HG02852 (cell line): ENCODE measurements around the gene TRPV4.
"Not testable (repeated sequence)": the region's sequence is repeated elsewhere in the genome, so short reads cannot be mapped to it uniquely, and the experiment has no call there.

Source experiments
- ATAC-seq: cut with Tn5 transposase; IDR thresholded peaks from one replicate; pipeline ENCODE4 v1.9.1; 2021; ENCODE audit warnings: mild to moderate bottlenecking, moderate library complexity; ENCODE audit not compliant: unreplicated experiment

Gene TRPV4

GRCh38 chr12:109833307-109834189, at the start of gene TRPV4:
Gene TRPV4, minus strand, starts transcription at chr12:109833398. Its CDS starts 18,602 bp downstream, at chr12:109814796.
- ATAC-seq: no peak

DNA sequence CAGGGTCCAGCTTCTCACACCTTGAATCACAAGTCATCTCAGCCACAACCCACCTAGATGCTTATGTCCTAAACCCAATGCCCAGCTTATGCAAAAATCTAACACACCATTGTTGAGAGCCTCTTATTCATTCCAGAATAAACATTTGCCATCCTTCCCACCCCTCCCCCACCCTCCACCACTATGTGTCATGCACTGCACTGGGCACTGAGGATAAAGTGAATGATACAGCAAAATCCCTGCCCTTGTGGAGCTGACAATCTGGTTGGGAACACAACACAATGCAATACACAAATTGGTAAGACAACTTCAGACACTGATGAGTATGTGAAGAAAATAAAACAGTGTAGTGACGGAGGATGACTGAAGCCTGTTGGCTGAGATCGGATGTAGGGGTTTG, 48.6 kb upstream of the TRPV4 start:
- ATAC-seq: no peak

GRCh38 chr12:109880938-109881337, 47.7 kb upstream of the TRPV4 start:
- no peak for ATAC-seq

DNA sequence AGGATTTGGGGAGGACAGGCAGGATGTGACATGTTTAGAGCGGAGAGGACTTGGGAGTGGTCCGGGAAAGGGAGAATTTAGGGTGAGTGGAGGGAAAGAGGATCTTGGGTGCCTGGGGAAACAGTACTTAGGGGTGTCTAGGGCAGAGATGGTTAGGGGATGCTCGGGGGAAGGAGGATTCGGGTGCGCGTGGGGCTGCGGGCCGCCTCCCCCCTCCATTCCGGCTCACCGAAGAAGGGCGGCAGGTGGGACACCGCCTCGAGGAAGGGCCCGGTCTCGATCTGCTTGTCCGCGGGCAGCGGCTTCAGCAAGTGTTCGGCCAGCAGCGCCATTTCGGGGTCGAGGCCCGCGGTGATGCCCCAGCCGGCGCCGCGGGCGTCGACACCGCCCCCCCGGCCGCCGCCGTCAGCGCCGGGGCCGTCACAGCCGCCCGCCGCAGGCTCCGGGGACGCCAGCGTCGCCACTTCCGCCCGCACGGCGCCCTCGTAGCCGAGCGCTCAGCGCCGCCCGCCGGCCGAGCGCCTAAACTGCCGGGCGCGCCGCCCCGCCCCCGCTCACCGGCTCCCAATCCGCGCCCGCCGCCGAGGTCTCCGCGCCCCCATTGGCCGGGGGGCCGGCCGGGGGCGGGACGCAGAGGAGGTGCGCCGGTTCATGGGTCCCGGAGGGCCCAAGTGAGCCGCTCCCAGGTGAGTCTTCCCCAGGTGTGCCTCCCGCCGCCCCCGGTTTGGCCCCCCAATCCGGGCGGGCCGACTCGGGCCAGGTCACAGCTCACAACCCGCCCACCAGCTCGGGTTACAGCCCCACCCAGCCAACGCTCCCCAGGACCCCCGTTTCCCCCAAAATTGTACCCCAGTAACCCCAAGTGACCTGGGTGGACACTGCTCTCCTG, 47.1 kb upstream of the TRPV4 start, which contains the start of gene GLTP:
Gene GLTP (minus strand): TSS at position 499 of the 889 bp plus-strand sequence. CDS start 167 bp downstream, at position 332.
- peak; percentile 90 for ATAC-seq

DNA sequence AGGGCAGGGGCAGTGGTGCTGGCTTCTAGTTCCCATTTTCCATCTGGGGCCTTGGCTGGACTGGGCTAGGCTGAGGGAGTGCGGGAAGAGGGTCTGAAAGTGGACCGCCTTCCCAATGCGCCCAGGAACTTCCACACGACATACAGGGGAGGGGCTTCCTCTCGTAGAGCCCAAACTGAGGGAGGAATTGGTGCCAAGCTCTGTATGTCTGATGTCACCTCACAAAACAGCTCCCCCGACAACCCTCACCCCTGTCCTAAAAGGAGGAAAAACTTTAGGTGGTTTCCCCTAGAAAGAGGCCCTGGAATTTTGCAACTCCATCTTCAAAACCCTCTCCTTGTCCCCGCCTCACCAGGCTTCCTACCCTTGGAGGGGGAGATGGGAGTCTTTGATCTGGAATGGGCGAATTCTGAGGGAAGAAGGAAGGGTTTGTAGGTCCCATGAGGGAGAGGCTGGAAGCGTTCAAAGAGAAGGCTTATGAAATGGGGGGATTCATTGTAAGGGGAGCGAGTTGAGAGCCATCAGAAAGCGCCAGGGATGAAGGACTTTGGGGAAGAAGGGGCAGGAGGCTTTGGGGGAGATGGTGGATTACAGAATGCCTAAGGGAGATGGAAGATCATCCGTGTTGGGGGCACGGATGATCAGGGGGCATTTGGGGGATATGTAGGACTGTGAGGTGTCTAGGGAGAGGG, 46.3 kb upstream of the TRPV4 start:
- no peak for ATAC-seq

- ATAC-seq: no peak
Measured at GRCh38 chr12:109878749-109879148, 45.6 kb upstream of the TRPV4 start.

DNA sequence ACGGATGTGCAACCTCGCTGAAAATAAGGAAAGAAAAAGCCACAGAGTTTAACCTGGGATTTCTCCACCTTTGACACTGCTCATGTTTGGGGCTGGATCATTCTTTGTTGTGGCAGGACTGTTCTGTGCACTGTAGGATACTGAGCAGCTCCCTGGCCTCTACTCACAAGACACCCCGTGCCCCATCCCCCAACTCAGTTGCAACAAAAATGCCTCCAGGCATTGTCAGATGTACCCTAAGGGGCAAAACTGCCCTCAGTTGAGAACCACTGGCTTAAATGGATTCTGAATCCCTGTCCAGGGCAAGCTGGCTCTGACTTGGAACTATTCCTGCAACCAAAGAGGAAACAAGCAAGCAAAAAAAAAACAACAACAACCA, 45.0 kb upstream of the TRPV4 start:
- ATAC-seq: no peak

DNA sequence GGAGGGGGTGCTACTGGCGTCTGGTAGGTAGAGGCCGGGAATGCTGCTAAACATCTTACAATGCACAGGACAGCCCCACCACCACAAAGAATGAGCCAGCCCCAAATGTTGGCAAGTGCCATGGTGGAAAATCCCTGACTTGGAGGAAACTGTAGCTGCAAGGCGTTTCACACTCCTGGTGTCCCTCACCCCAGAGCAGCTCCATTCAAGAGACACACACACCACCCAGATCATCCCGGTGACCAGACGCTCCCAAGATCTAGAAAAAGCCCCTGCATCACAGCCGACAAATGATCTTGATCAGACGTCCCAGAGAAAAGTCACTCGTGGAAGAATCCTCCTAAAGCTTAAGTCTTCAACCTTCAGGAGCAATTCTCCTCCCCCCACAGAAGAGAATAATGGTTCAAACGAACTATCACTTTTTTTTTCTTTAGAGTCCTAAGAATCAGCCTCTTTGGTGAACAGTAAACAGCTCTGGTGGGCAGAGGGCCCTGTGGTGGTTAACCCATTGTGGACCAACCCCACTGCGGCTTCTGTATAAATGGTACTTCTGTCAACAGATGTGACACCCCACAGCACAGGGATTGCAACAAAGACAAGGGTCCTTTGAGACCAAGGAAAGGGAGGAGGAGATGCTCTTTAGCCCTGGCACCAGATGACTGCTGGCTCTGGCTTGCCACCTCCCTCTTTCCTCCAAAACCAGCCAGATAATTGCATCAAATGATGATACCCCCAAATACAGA, 44.5 kb upstream of the TRPV4 start:
- no peak for ATAC-seq

- no peak for ATAC-seq
Measured at GRCh38 chr12:109876406-109876805, 43.2 kb upstream of the TRPV4 start.

DNA sequence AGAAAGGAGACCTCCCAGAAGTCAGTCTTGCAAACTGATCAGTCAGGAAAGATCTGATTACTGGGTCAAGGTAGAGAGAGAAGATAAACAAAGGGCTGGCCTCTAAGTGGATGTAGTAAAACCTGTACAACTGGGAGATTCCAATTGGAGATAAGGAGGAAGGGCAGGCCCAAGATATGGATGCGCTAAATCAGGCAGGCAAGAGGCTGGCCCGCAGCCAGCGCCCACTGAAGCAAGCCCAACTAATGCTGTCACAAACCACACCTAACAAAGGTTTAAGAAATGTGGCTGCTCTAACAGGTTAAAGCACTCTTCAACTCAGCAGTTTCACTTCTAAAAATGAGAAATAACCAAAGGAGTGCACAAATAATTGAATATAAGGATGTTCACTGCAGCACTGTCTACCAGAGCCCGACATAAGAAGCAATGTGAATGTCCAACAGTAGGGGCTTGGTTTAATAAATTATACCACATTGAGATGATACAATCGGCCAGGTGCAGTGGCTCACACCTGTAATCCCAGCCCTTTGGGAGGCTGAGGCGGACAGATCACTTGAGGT, 42.5 kb upstream of the TRPV4 start:
- no peak for ATAC-seq

- no peak for ATAC-seq
Measured at GRCh38 chr12:109873653-109874052, 40.5 kb upstream of the TRPV4 start.

GRCh38 chr12:109871668-109872314, 38.6 kb upstream of the TRPV4 start:
- ATAC-seq: no peak

- no peak for ATAC-seq
Measured at GRCh38 chr12:109870648-109871047, 37.5 kb upstream of the TRPV4 start.

DNA sequence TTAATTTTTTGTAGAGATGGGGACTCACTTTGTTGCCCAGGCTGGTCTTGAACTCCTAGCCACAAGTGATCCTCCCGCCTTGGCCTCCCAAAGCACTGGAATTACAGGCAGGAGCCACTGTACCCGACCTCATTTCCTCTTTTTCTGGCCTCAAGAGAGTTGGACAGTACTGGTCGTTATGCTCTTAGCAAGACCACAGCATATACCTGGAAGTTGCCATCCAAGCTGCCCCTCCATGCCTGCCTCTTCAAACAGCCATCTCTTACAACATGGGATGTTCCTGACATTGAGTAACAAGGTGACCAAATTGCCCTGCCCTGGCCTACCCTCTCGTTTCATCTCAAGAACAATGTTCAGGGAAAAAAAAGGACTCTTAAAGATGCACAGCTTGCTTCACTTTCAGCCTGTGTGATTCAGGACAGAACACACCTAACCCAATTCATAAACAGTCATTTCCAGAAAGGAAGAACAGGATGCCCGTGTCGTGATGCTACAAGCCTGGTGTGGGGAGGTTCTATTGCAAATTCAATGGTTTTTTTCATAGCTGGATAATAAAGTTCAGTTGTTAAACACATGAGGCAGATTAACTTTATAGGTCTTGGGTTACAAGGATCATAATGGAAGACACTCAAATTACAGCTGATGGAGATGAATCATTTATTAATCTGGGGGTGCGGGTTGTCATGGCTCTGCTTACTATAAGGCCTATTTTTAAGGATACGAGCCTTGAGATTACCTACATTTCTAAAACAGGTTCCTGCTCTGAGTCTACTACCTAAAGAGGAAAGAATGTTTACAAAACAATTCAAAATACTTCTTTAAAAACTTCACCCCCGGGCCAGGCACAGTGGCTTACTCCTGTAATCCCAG, 35.2 kb upstream of the TRPV4 start:
- no peak for ATAC-seq

DNA sequence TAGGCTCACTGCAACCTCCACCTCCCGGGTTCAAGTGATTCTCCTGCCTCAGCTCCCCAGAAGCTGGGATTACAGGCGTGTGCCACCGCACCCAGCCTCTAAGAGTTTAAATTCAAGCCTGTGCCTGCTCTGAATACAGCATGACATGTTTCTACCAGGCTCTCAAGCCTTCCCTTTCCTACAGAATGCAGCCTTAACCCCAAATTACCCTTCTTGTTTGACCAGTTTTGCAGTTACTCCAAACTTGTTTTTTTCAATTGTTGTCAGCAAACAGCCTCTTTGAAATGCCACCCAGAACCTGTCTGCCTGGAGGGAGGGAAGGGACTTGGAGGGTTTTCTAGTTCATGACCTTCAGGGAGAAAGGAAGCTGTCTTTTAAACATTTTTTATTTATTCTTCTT, 31.7 kb upstream of the TRPV4 start:
- ATAC-seq: no peak

- no peak for ATAC-seq
Measured at GRCh38 chr12:109863847-109864712, 30.9 kb upstream of the TRPV4 start.

- ATAC-seq: not testable (repeated sequence)
Measured at GRCh38 chr12:109862491-109862890, 29.3 kb upstream of the TRPV4 start.
